NCI-H82 treated with DMSO at 0.1 percent for 48 hours (cell line): ENCODE data around the gene DGKZ.
A peak's percentile ranks its signal among the peaks of the same experiment; 100 is the strongest.
"Not testable (repeated sequence)": the region's sequence is repeated elsewhere in the genome, so short reads cannot be mapped to it uniquely, and the experiment has no call there.

Experiments
- DNase-seq: peaks from one replicate; lab custom pipeline; 2025; ENCODE audit not compliant: unreplicated experiment; lab: John Stamatoyannopoulos, UW

DGKZ gene

GRCh38 chr11:46346886-46347636, at the start of gene DGKZ:
DGKZ (plus strand) TSS chr11:46347463; CDS start chr11:46347660, 197 bp downstream.
- DNase-seq = peak; percentile 43

- DNase-seq = no peak
Observed at GRCh38 chr11:46298699-46299433, 48.4 kb upstream of the DGKZ start.

GRCh38 chr11:46299451-46299961, 47.8 kb upstream of the DGKZ start:
- no peak for DNase-seq

GRCh38 chr11:46300270-46300669, 47.0 kb upstream of the DGKZ start:
- DNase-seq = no peak

- no peak for DNase-seq
Observed at GRCh38 chr11:46302866-46303265, 44.4 kb upstream of the DGKZ start.

GRCh38 chr11:46304036-46304435, 43.2 kb upstream of the DGKZ start:
- not testable (repeated sequence) for DNase-seq

- DNase-seq = no peak
Observed at GRCh38 chr11:46304605-46305179, 42.6 kb upstream of the DGKZ start.

- no peak for DNase-seq
Observed at GRCh38 chr11:46305295-46305694, 42.0 kb upstream of the DGKZ start.

- no peak for DNase-seq
Observed at GRCh38 chr11:46306296-46306853, 40.9 kb upstream of the DGKZ start.

- DNase-seq = no peak
Observed at GRCh38 chr11:46307369-46307768, 39.9 kb upstream of the DGKZ start.

GRCh38 chr11:46307785-46308341, 39.4 kb upstream of the DGKZ start:
- DNase-seq = no peak

GRCh38 chr11:46308631-46309419, 38.4 kb upstream of the DGKZ start:
- DNase-seq = peak; percentile 23

- DNase-seq = no peak
Observed at GRCh38 chr11:46309814-46310259, 37.4 kb upstream of the DGKZ start.

GRCh38 chr11:46315033-46315738, 32.1 kb upstream of the DGKZ start:
- peak; percentile 48 for DNase-seq

- no peak for DNase-seq
Observed at GRCh38 chr11:46315783-46316563, 31.3 kb upstream of the DGKZ start.

GRCh38 chr11:46319074-46319453, 28.2 kb upstream of the DGKZ start:
- DNase-seq = no peak

GRCh38 chr11:46321757-46322156, 25.5 kb upstream of the DGKZ start:
- DNase-seq = no peak

- DNase-seq = no peak
Observed at GRCh38 chr11:46322759-46323158, 24.5 kb upstream of the DGKZ start.

GRCh38 chr11:46326813-46327416, 20.3 kb upstream of the DGKZ start:
- no peak for DNase-seq
